NCI-H510A treated with DMSO at 0.1 percent for 48 hours (cell line): Measurements from ENCODE around the gene ACTL6B.

Experiments
- DNase-seq: peaks from one replicate; lab custom pipeline; 2025; lab: John Stamatoyannopoulos, UW

Gene ACTL6B

GRCh38 chr7:100600730-100601038 is 55.6 kb downstream of the ACTL6B start:
- no peak for DNase-seq

GRCh38 chr7:100599911-100600729 is 56.1 kb downstream of the ACTL6B start:
- no peak for DNase-seq

- DNase-seq, result no peak
These were observed 57.8 kb downstream of the ACTL6B start for GRCh38 chr7:100598425-100598824.

- no peak for DNase-seq
These were observed 61.1 kb downstream of the ACTL6B start for GRCh38 chr7:100595188-100595587.
